ENCODE measurements around the gene DMRTB1. TPM values are rescaled to one million over a fixed set of nuclear protein-coding genes. Genes with fewer than 3 reads are reported as not detected.

The DMRTB1 gene
- total RNA-seq, 1 donor from 2014 or later = not detected

DNA sequence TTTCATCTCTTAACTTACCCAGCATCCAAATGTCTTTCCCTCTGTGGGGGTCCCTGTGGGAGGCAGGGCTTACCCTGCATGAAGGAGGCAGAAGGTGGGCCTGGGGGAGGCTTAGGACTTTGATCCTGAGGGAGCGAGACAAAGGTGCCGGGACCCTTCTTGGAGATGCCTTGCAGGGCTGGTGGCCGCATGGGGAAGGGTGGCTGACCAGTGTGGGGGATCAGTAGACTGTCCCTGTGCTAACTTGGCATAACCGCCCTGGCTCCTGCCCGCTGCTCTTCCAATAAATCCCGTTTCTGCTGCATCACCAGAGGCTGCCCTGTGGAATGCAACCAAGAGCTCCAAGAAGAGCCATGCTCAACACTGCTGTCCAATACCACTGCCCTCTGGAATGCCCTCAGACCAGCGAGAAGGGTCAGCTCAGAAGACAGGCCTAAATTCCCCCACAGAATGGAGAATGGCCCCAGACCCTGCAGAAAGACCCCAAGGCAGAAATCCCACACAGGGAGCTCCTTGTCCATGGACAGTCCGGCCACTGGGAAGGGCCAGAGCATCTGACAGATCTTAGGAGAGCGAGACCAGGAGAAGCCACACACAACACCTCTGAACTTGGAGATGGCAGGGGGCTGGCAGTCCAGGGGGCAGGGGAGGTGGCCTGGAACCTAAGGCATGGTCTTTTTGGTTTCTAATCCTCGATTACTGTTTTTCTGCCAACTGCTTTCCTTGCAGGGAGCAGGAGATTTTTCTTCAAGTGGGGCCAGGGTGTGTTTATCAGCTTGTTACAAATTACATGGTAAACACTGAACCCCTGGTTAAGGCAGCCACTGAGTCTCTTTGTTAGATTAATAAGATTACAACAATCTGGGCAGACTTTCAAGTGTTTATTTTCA lies 46.7 kb upstream of the DMRTB1 start:
- H3K9me3 Mint-ChIP-seq (ENCODE audit: unreplicated experiment) = no peaks in the 10 kb centered on the region
- no peak overlapping the region for H3K4me3 Mint-ChIP-seq (ENCODE audit: unreplicated experiment)
- no peak for TF ChIP-seq CTCF (IDR thresholded peaks at IDR 0.05; ENCODE audit: unreplicated experiment)
- no peaks in the 10 kb centered on the region for H3K36me3 Mint-ChIP-seq (ENCODE audit: low read depth, unreplicated experiment)
- peaks cover 7% of the 10 kb centered on the region for H3K27me3 Mint-ChIP-seq (ENCODE audit: unreplicated experiment)
- DNase-seq (ENCODE audit: low spot score) = no peak
- H3K27ac Mint-ChIP-seq (ENCODE audit: unreplicated experiment) = no peak overlapping the region
- H3K4me1 Mint-ChIP-seq (ENCODE audit: unreplicated experiment) = peaks cover 22% of the 10 kb centered on the region

GRCh38 chr1:53413175-53414001 lies 45.8 kb upstream of the DMRTB1 start:
- Mint-ChIP-seq H3K9me3 (ENCODE audit: unreplicated experiment) (no peaks in the 10 kb centered on the region), H3K36me3 (ENCODE audit: low read depth, unreplicated experiment) (no peaks in the 10 kb centered on the region), H3K4me3 (ENCODE audit: unreplicated experiment) (no peak overlapping the region), H3K4me1 (ENCODE audit: unreplicated experiment) (peaks cover 28% of the 10 kb centered on the region), H3K27me3 (ENCODE audit: unreplicated experiment) (peaks cover 3% of the 10 kb centered on the region), H3K27ac (ENCODE audit: unreplicated experiment) (no peak overlapping the region)
- DNase-seq (ENCODE audit: low spot score) = no peak
- TF ChIP-seq CTCF (IDR thresholded peaks at IDR 0.05; ENCODE audit: unreplicated experiment) = no peak

- H3K27me3 Mint-ChIP-seq (ENCODE audit: unreplicated experiment) = peaks cover 3% of the 10 kb centered on the region
- H3K4me3 Mint-ChIP-seq (ENCODE audit: unreplicated experiment) = no peak overlapping the region
- H3K9me3 Mint-ChIP-seq (ENCODE audit: unreplicated experiment) = no peaks in the 10 kb centered on the region
- DNase-seq (ENCODE audit: low spot score) = no peak
- no peak for TF ChIP-seq CTCF (IDR thresholded peaks at IDR 0.05; ENCODE audit: unreplicated experiment)
- H3K4me1 Mint-ChIP-seq (ENCODE audit: unreplicated experiment) = peaks cover 29% of the 10 kb centered on the region
- no peaks in the 10 kb centered on the region for H3K36me3 Mint-ChIP-seq (ENCODE audit: low read depth, unreplicated experiment)
- no peak overlapping the region for H3K27ac Mint-ChIP-seq (ENCODE audit: unreplicated experiment)
Observed at GRCh38 chr1:53414632-53415031, 44.6 kb upstream of the DMRTB1 start.

GRCh38 chr1:53415432-53415831 lies 43.8 kb upstream of the DMRTB1 start:
- no peak overlapping the region for H3K27ac Mint-ChIP-seq (ENCODE audit: unreplicated experiment)
- H3K9me3 Mint-ChIP-seq (ENCODE audit: unreplicated experiment) = no peaks in the 10 kb centered on the region
- H3K4me3 Mint-ChIP-seq (ENCODE audit: unreplicated experiment) = no peak overlapping the region
- H3K4me1 Mint-ChIP-seq (ENCODE audit: unreplicated experiment) = peaks cover 25% of the 10 kb centered on the region
- peaks cover 3% of the 10 kb centered on the region for H3K27me3 Mint-ChIP-seq (ENCODE audit: unreplicated experiment)
- no peak for DNase-seq (ENCODE audit: low spot score)
- no peaks in the 10 kb centered on the region for H3K36me3 Mint-ChIP-seq (ENCODE audit: low read depth, unreplicated experiment)
- TF ChIP-seq CTCF (IDR thresholded peaks at IDR 0.05; ENCODE audit: unreplicated experiment) = no peak
